Inferior parietal cortex (tissue), 1 donor: Measurements from ENCODE around the gene TNS3.

Experiments
- DNase-seq: peaks from one replicate; pipeline ENCODE4 v3.0.0-alpha.2; 2016; ENCODE audit errors: extremely low spot score

Gene TNS3

GRCh38 chr7:47226696-47227095, 355.2 kb downstream of the TNS3 start:
- no peak for DNase-seq

- DNase-seq: no peak
Measured at GRCh38 chr7:47225387-47226131, 356.4 kb downstream of the TNS3 start.
